GM10847 (cell line): ENCODE measurements around the gene TNRC18.

Experiments
- POLR2A ChIP-seq: IDR thresholded peaks from 2 replicates; pipeline ENCODE4 v1.6.1; 2011; ENCODE audit not compliant: insufficient read length; ENCODE audit errors: extremely low read depth

TNRC18 gene, protein sequence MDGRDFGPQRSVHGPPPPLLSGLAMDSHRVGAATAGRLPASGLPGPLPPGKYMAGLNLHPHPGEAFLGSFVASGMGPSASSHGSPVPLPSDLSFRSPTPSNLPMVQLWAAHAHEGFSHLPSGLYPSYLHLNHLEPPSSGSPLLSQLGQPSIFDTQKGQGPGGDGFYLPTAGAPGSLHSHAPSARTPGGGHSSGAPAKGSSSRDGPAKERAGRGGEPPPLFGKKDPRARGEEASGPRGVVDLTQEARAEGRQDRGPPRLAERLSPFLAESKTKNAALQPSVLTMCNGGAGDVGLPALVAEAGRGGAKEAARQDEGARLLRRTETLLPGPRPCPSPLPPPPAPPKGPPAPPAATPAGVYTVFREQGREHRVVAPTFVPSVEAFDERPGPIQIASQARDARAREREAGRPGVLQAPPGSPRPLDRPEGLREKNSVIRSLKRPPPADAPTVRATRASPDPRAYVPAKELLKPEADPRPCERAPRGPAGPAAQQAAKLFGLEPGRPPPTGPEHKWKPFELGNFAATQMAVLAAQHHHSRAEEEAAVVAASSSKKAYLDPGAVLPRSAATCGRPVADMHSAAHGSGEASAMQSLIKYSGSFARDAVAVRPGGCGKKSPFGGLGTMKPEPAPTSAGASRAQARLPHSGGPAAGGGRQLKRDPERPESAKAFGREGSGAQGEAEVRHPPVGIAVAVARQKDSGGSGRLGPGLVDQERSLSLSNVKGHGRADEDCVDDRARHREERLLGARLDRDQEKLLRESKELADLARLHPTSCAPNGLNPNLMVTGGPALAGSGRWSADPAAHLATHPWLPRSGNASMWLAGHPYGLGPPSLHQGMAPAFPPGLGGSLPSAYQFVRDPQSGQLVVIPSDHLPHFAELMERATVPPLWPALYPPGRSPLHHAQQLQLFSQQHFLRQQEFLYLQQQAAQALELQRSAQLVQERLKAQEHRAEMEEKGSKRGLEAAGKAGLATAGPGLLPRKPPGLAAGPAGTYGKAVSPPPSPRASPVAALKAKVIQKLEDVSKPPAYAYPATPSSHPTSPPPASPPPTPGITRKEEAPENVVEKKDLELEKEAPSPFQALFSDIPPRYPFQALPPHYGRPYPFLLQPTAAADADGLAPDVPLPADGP (N-terminal part only)

DNA sequence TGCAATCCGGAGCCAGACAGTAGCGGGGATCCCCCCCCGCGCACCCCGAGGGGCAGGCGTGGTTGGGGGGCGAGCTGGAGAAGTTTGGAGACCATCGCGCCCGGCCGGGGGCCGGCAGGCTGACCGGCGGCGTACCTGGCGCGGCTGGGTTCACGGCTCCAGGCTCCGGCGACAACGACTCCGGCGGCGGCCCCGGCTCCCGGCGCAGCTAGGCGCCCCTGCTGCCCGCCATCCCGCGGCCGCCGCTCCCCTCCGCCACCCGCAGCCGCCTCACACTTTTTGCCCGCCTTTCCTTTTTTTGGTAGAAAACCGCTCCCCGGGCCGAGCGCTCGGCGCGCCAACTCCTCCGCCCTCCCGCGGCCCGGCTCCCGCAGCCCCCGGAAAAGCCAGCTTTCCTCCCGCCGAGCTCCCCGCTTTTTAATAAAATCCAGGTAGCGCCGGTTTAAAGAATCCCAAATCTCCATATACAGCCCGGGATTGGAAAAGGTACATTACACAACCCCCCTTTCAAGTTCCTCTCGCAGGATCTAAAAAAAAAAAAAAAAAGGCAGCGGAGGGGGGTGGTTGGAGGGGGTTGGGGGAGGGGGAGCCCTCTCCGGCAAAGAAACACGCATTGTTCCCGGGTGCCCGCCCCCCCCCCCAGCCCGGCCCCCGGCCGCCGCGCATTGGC, at the start of gene TNRC18:
Gene TNRC18 (minus strand): TSS at position 529 of the 670 bp plus-strand sequence. CDS start 2,588 bp downstream, outside the sequence.
- no peak for TF ChIP-seq POLR2A

DNA sequence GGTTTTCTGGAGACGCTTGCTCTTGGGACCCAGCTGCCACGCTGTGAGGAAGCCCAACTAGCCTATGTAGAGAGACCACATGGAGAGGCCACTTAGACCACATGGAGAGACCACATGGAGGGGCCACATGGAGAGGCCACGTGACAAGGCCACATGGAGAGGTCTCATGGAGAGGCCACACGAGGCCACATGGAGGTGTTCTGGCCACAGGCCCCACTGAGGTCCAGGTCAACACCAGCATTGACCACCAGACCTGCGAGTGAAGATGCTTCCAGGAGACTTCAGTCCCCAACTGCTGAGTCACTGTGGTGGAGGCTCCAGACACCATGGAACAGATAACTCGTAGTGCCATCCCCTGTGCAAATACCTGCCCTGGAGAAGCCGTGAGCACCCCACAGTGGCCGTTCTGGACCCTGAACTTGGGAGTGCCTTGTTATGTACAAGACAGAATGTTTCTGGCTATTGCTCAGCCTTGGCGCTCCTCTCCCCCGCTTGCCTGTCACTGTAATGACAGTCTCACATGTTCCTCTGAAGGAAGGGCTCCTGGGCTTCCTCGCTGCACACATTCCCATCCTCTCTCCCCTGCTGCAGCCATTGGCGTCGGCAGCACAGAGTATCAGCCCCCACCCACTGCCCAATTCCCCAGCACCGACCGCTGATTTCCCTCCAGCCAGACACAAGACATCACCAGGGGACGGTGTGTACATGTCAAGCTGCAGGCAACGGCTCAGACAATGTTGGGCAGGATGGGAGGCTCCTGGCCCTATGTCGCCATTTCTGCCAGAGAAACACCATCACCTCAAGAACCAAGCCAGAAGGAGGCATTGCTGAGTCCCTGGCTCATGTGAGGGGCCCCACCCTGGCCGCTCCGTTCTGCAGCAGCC, 49.0 kb upstream of the TNRC18 start:
- TF ChIP-seq POLR2A, result no peak

DNA sequence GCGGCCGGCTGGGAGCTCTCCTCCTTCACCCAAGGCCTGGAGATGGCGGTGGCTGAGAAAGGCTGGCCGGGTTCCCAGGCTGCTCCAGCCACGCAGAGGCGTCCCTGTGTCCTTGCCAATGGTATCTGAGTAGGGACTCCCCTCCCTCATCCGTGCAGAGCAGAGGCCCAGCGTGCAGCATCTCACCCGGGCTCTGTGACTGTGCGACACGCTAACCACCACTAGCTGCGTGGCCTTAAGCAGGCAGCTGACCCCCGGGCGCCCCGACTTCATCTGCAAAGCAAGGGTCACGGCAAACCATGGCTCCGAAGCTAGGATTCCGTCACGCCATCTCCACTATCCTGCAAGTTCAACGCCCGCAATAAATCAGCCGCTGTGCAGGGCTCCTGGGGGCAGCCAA, 47.2 kb upstream of the TNRC18 start:
- TF ChIP-seq POLR2A, result no peak

DNA sequence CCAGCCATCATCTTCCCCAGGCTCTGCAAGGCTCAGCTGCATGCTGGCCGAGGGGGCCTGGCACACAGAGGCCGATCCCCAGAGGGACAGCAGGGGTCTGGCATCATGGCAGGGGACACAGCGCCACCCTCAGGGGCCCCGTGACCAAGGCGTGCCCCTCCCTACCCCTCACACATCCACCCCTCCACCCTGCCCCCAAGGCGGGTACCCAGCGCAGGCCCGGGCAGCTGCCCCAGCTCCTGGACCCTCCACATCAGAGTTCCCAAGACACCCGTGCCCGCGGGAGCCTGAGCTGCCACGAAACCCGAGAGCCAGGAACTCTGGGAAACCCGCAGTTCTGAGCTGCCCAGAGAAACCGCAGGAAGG, 46.5 kb upstream of the TNRC18 start:
- TF ChIP-seq POLR2A, result no peak

DNA sequence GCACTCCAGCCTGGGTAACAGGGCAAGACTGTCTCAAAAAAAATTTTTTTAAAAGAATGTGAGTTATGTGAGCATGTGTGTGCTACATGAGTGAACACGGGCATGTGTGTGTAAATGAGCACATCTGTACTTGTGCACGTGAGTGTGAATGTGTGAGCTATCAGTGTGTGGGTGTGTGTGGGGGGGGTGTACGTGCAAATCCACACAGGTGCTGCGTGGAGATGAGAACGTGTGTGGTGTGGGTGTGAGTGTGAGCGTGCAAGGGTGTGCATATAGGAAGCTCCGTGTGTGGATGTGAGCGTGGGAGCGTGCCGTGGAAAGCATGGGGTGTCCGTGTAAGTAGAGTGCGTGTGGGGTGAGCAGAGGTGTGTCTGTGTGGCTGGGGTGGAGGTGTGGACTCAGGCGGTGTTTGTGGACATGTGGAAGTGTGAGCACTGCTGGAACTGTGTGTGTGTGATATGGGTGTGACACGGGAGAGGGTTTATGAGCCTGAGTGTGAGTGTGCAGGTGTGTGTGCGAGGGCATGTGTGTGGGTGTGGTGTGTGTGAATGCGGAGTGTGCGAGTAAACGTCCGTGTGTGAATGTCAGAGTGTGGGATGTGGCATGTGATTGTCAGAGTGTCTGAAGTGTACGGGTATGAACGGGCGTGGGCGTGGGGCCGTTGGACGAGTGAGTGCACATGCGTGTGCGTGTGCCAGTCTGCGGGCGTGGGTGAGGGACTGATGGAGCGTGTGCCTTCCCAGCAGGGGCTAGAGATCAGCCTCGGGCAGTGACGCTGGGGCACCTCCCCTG, 45.9 kb upstream of the TNRC18 start:
- no peak for TF ChIP-seq POLR2A

DNA sequence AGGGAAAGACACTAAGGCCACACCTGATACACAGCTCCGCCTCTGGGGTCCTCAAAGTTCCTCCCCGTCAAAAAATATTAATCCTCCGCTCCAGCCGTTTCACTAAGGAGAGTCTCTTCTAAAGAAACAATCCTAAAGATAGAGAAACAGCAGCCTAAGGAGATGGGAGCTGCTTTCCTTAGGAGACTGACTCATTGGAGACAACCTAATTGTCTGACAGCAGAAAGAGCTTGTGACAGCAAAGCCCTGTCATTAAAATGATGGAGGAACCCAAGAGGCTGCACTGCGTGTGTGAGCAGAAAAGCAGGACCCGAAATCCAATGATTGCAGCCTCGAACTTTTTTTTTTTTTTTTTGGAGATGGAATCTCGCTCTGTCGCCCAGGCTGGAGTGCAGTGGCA, 44.0 kb upstream of the TNRC18 start:
- TF ChIP-seq POLR2A, result no peak

DNA sequence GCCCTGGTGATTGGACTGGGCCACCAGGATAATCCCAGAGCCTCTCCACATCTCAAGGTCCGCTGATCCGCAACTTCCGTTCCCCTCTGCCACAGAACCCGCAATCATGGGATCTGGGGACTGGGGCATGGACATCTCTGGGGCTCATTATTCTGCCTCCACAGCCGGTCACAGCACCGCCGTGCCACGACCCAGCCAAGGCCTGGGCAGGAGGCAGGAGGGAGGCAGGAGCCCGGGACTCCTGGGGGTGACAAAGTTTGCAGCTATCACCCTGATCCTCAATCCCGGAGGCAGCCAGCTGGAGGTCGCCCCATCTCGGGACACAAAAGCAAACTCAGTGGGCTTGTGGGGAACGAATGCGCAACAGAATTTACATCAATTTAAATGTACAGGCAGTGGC, 42.9 kb upstream of the TNRC18 start:
- TF ChIP-seq POLR2A, result no peak

DNA sequence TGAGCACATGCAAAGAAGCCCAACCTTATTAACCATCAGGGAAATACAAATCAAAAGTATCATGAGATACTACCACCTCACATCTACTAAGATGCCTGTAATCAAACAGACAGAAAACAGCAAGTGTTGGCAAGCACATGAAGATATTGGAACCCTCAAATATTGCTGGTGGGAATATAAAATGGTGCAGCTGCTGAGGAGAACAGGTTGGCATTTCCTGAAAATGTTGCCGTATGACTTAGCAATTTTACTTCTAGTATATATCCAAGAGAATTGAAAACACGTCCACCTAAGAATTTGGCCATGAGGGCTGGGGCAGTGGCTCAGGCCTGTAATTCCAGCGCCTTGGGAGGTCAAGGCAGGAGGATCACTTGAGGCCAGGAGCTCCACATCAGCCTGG, 39.4 kb upstream of the TNRC18 start:
- no peak for TF ChIP-seq POLR2A

DNA sequence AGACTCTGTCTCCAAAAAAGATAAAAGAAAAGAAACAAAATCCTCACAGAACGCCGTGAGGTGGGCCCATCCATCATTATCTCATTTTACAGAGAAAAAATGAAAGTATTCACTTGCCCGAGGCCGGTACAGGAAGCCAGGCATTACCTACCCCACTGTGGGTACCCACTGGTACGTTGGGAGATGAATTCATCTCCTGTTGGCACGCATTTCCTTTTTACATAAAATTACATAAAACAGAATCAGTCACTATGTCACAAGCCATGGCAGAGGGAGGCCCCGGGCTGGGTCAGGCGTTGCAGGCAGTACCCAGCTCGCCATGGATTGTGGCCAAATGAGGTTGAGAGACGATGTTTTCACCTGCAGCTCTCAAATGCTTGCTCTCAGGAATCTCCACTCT, 38.6 kb upstream of the TNRC18 start:
- TF ChIP-seq POLR2A, result no peak

DNA sequence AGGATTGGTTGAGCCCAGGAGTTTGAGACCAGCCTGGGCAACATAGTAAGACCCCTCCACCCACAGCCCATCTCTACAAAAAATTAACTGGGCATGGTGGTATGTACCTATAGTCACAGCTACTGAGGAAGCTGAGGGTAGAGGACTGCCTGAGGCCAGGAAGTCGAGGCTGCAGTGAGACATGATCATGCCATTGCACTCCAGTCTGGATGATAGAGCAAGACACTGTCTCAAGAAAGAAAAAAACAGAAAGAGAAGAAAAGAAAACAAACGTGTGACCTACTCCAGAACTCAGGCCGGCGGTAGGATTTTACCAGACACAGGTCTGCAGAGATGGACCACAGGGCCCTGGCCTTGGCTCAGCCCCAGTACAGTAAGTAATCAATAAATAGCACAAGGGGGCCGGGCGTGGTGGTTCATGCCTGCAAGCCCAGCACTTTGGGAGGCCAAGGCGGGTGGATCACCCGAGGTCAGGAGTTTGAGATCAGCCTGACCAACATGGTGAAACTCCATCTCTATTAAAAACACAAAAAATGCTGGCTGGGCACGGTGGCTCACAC, 35.4 kb upstream of the TNRC18 start:
- no peak for TF ChIP-seq POLR2A

DNA sequence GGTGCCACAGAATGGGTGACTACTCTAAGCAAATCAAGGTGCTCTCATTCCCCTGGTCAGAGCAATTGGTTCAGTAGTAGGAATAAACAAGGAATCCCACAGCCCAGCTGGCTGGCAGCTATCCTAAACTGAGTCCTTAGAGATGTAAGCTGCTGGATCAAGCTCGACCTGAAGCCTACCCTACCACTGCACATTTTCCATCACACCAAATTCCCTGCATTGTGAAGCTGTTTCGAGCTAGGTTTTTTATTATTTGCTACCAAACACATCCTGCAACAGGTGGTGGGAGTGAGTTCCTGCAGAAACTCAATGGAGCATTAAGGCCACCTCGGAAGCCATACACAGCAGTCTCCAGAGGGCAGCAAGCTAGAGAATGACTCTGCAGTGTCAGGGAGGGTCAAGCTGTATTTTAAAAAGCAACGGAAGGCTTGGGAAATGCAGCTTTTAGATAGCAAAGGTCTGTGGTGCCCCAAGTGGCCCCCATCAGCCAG, 33.7 kb upstream of the TNRC18 start:
- TF ChIP-seq POLR2A, result no peak

DNA sequence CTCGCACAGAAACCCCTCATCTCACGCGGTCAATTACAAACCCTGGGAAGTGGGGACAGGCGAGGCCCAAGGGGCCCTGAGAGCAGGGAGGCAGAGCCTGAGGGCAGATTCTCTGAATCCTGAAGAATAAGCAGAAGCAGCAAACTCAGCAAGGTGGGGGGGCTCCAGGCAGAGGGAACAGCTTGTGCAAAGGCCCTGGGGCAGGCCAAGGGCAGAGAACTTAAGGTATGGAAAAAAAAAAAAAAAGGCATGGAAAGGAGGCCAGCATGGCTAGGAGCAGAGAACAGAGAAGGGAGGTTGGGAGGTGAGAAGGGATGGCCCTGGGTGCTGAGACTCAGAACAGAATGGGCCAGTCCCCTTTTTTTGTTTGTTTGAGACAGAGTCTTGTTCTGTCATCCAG, 32.8 kb upstream of the TNRC18 start:
- no peak for TF ChIP-seq POLR2A
